ENCODE results near the gene SRPK2. TPM values are rescaled to one million over a fixed set of nuclear protein-coding genes. Genes with fewer than 3 reads are reported as not detected.

Gene SRPK2
- total RNA-seq, 4 donors from 2014 or later, result 41.0 to 87.1 (median 67.1) TPM

- WGBS, 2 donors, result 68 to 69% methylated on average over 2 of the region's 2 CpGs
- no peak for DNase-seq (ENCODE audit: low spot score in 2 of 2)
- TF ChIP-seq POLR2A (IDR thresholded peaks at IDR 0.05), result no peak
- no peak for TF ChIP-seq CTCF (IDR thresholded peaks at IDR 0.05)
- intact Hi-C loops (cut with DNase I; ENCODE audit: low total_unique reads), result no loop called here
- no peak overlapping the region for H3K4me3 ChIP-seq (ENCODE audit: low read depth, poor library complexity, severe bottlenecking)
These were observed 234.6 kb downstream of the SRPK2 start for GRCh38 chr7:105154084-105154483.

- intact Hi-C loops (cut with DNase I; ENCODE audit: low total_unique reads), result no loop called here
- no peak for DNase-seq (ENCODE audit: low spot score in 2 of 2)
- no peak overlapping the region for H3K4me3 ChIP-seq (ENCODE audit: low read depth, poor library complexity, severe bottlenecking)
- TF ChIP-seq POLR2A (IDR thresholded peaks at IDR 0.05) (no peak), CTCF (IDR thresholded peaks at IDR 0.05) (no peak)
- WGBS, 2 donors, result 87% methylated on average over 6 of the region's 6 CpGs
These were observed 235.2 kb downstream of the SRPK2 start for GRCh38 chr7:105153531-105153930.

GRCh38 chr7:105151152-105151551 lies 237.6 kb downstream of the SRPK2 start:
- WGBS, 2 donors, result 65 to 77% methylated on average over 3 of the region's 3 CpGs
- TF ChIP-seq CTCF (IDR thresholded peaks at IDR 0.05) (no peak), POLR2A (IDR thresholded peaks at IDR 0.05) (no peak)
- DNase-seq (ENCODE audit: low spot score in 2 of 2), result no peak
- intact Hi-C loops (cut with DNase I; ENCODE audit: low total_unique reads), result no loop called here
- no peak overlapping the region for H3K4me3 ChIP-seq (ENCODE audit: low read depth, poor library complexity, severe bottlenecking)

- H3K4me3 ChIP-seq (ENCODE audit: low read depth, poor library complexity, severe bottlenecking), result no peak overlapping the region
- TF ChIP-seq POLR2A (IDR thresholded peaks at IDR 0.05) (no peak), CTCF (IDR thresholded peaks at IDR 0.05) (no peak)
- no peak for DNase-seq (ENCODE audit: low spot score in 2 of 2)
- 58 to 60% methylated on average over 3 of the region's 3 CpGs for WGBS, 2 donors
- intact Hi-C loops (cut with DNase I; ENCODE audit: low total_unique reads), result no loop called here
These were observed 238.9 kb downstream of the SRPK2 start for GRCh38 chr7:105149827-105150226.

GRCh38 chr7:105141068-105141467 lies 247.7 kb downstream of the SRPK2 start:
- intact Hi-C loops (cut with DNase I; ENCODE audit: low total_unique reads), result no loop called here
- 75 to 91% methylated on average over 6 of the region's 6 CpGs for WGBS, 2 donors
- no peak overlapping the region for H3K4me3 ChIP-seq (ENCODE audit: low read depth, poor library complexity, severe bottlenecking)
- DNase-seq (ENCODE audit: low spot score in 2 of 2), result no peak
- TF ChIP-seq CTCF (IDR thresholded peaks at IDR 0.05) (no peak), POLR2A (IDR thresholded peaks at IDR 0.05) (no peak)

GRCh38 chr7:105139381-105139780 lies 249.3 kb downstream of the SRPK2 start:
- TF ChIP-seq POLR2A (IDR thresholded peaks at IDR 0.05), result no peak
- TF ChIP-seq CTCF (IDR thresholded peaks at IDR 0.05), result no peak
- no peak overlapping the region for H3K4me3 ChIP-seq (ENCODE audit: low read depth, poor library complexity, severe bottlenecking)
- intact Hi-C loops (cut with DNase I; ENCODE audit: low total_unique reads), result no loop called here
- DNase-seq (ENCODE audit: low spot score in 2 of 2), result no peak
